ENCODE measurements around the gene PTPRK. TPM values are rescaled to one million over a fixed set of nuclear protein-coding genes. Genes with fewer than 3 reads are reported as not detected.

The PTPRK gene
- total and polyA plus RNA-seq, 9 of the 15 experiments (the other 6 are each of a cell fraction or from before 2014, with no cell fraction given): 0.04 to 0.51 TPM; not detected in 7

- no peak for ATAC-seq
- Histone ChIP-seq H3K27me3 (ENCODE audit: control insufficient read depth in 2 of 2, insufficient read depth in 2 of 2, low read length in 2 of 2) (no peaks in the 10 kb centered on the region), H3K79me2 (ENCODE audit: control insufficient read depth, insufficient read depth, low read length) (no peaks in the 10 kb centered on the region), H3K4me1 (replicated peaks in 1 of 2; ENCODE audit: control insufficient read depth in 2 of 2, insufficient read depth in 2 of 2, low read length in 2 of 2) (no peaks in the 10 kb centered on the region), H3K4me2 (ENCODE audit: insufficient read depth, low read length) (no peak overlapping the region), H3K9me1 (ENCODE audit: control insufficient read depth, insufficient read depth, low read length) (no peaks in the 10 kb centered on the region), H3K9me3 (replicated peaks; ENCODE audit: control insufficient read depth, insufficient read depth, low read depth, low read length) (no peaks in the 10 kb centered on the region), H2AFZ (ENCODE audit: low read depth, low read length) (no peak overlapping the region), H4K20me1 (replicated peaks; ENCODE audit: control insufficient read depth, insufficient read depth, low read length) (no peaks in the 10 kb centered on the region), H3K36me3 (ENCODE audit: control insufficient read depth, insufficient read depth, low read length) (no peaks in the 10 kb centered on the region), H3K4me3 (no peak overlapping the region), H3K27ac (ENCODE audit: extremely low read depth, low read depth, low read length) (no peak overlapping the region), H3K9ac (ENCODE audit: insufficient read depth in 1 of 2, low read depth in 2 of 2, low read length in 2 of 2) (no peak overlapping the region)
- BruUV-seq (replicated peaks): no TSS peak
- WGBS (ENCODE audit: insufficient coverage, low coverage, missing lambda C conversion rate): 0% methylated on average over 1 of the region's 1 CpG
- in situ Hi-C loops (cut with MboI): no loop called here
- no peak for TF ChIP-seq E2F4 (CRISPR knock-in tag; IDR thresholded peaks at IDR 0.05; ENCODE audit: low read depth)
- POLR2A ChIA-PET: no interaction called here
- no peak for DNase-seq (ENCODE audit: extremely low read depth in 1 of 4, low spot score in 3 of 4)
- intact Hi-C loops (cut with micrococcal nuclease): no loop called here
- CTCF ChIA-PET (ENCODE audit: low intra/inter-chr PET ratio): no interaction called here
- FAIRE-seq: no peak
Measured at GRCh38 chr6:127966616-127967015, 553.8 kb downstream of the PTPRK start.

- no peaks in the 10 kb centered on the region for H3K27me3 ChIP-seq (ENCODE audit: control insufficient read depth in 2 of 2, insufficient read depth in 2 of 2, low read length in 2 of 2)
Measured at GRCh38 chr6:127963495-127963894, 556.9 kb downstream of the PTPRK start.

More at GRCh38 chr6:127963495-127963894, 556.9 kb downstream of the PTPRK start:
- H3K4me2 ChIP-seq (ENCODE audit: insufficient read depth, low read length): no peak overlapping the region
- CTCF ChIA-PET (ENCODE audit: low intra/inter-chr PET ratio): no interaction called here
- H3K36me3 ChIP-seq (ENCODE audit: control insufficient read depth, insufficient read depth, low read length): no peaks in the 10 kb centered on the region
- no peak for ATAC-seq
- 1% methylated on average over 4 of the region's 4 CpGs for WGBS (ENCODE audit: insufficient coverage, low coverage, missing lambda C conversion rate)
- no peak for TF ChIP-seq KDM1A (IDR thresholded peaks at IDR 0.05)
- TF ChIP-seq ZNF699 (CRISPR knock-in tag; IDR thresholded peaks at IDR 0.05; ENCODE audit: insufficient replicate concordance): no peak
- H3K9me1 ChIP-seq (ENCODE audit: control insufficient read depth, insufficient read depth, low read length): no peaks in the 10 kb centered on the region
- intact Hi-C loops (cut with micrococcal nuclease) (no loop called here), in situ Hi-C loops (cut with MboI) (no loop called here)
- H3K4me3 ChIP-seq: no peak overlapping the region
- POLR2A ChIA-PET: no interaction called here
- FAIRE-seq: no peak
- no peaks in the 10 kb centered on the region for H3K79me2 ChIP-seq (ENCODE audit: control insufficient read depth, insufficient read depth, low read length)
- no peak overlapping the region for H3K27ac ChIP-seq (ENCODE audit: extremely low read depth, low read depth, low read length)
- BruUV-seq (replicated peaks): no TSS peak
- DNase-seq (ENCODE audit: extremely low read depth in 1 of 4, low spot score in 3 of 4): no peak
- no peaks in the 10 kb centered on the region for H3K4me1 ChIP-seq (replicated peaks in 1 of 2; ENCODE audit: control insufficient read depth in 2 of 2, insufficient read depth in 2 of 2, low read length in 2 of 2)
- no peak overlapping the region for H2AFZ ChIP-seq (ENCODE audit: low read depth, low read length)
- no peaks in the 10 kb centered on the region for H4K20me1 ChIP-seq (replicated peaks; ENCODE audit: control insufficient read depth, insufficient read depth, low read length)
- H3K9ac ChIP-seq (ENCODE audit: insufficient read depth in 1 of 2, low read depth in 2 of 2, low read length in 2 of 2): no peak overlapping the region
- no peaks in the 10 kb centered on the region for H3K9me3 ChIP-seq (replicated peaks; ENCODE audit: control insufficient read depth, insufficient read depth, low read depth, low read length)

Measured in K562 (cell line).